Adipocyte (in vitro differentiated cells): ENCODE results near the gene MACROD2.
A peak's percentile ranks its signal among the peaks of the same experiment; 100 is the strongest.

Experiments used
- DNase-seq: peaks from one replicate; pipeline ENCODE4 v3.0.0-alpha.2; 2015; ENCODE audit warnings: low read depth
- H3K27me3 ChIP-seq: replicated peaks from 2 replicates; pipeline ENCODE4 v1.7.0; 2013; ENCODE audit warnings: mild to moderate bottlenecking, low read length, moderate library complexity; ENCODE audit not compliant: control insufficient read depth, insufficient read depth
- H3K36me3 ChIP-seq: 2 replicates; pipeline ENCODE4 v1.7.0; 2013; ENCODE audit warnings: low read length, mild to moderate bottlenecking, moderate library complexity; ENCODE audit not compliant: control insufficient read depth, insufficient read depth, severe bottlenecking
- H3K4me1 ChIP-seq: 2 replicates; pipeline ENCODE4 v1.7.0; 2013; ENCODE audit warnings: mild to moderate bottlenecking, low read length, moderate library complexity; ENCODE audit not compliant: control insufficient read depth, insufficient read depth
- H3K4me3 ChIP-seq: 2 replicates; pipeline ENCODE4 v1.7.0; 2013; ENCODE audit warnings: mild to moderate bottlenecking, low read length, moderate library complexity
- H3K9ac ChIP-seq: 2 replicates; pipeline ENCODE4 v1.7.0; 2013; ENCODE audit warnings: mild to moderate bottlenecking, low read length, moderate library complexity
- H3K9me3 ChIP-seq: 2 replicates; pipeline ENCODE4 v1.7.0; 2013; ENCODE audit warnings: mild to moderate bottlenecking, low read length, moderate library complexity; ENCODE audit not compliant: control insufficient read depth

Gene MACROD2

GRCh38 chr20:15487682-15488081 is 1492.4 kb downstream of the MACROD2 start:
- Histone ChIP-seq H3K9ac (no peak overlapping the region), H3K27me3 (no peaks in the 10 kb centered on the region), H3K4me3 (no peak overlapping the region), H3K9me3 (peaks cover 7% of the 10 kb centered on the region), H3K4me1 (no peaks in the 10 kb centered on the region), H3K36me3 (no peaks in the 10 kb centered on the region)
- DNase-seq: no peak

DNA sequence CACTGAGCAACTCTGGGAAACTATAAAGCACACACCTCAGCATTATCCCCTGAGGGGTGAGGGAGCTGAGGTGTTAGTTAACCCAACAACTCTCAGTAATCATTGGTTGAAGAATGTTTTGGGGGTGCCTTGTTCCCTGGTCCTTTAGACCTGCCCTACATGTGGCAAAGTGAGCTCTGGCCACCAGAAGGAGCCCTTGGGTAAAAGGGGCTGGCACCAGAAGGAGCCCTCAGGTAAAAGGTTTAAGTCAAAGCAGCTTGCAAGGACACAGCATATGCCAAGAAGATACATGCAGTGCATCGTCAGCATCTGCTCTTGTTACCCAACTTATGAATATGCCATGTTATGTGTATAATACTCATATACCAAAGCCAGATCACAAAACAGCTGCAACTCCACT is 1496.3 kb downstream of the MACROD2 start:
- no peak overlapping the region for H3K4me3 ChIP-seq
- H3K9ac ChIP-seq: no peak overlapping the region
- no peaks in the 10 kb centered on the region for H3K36me3 ChIP-seq
- no peaks in the 10 kb centered on the region for H3K27me3 ChIP-seq
- DNase-seq: no peak
- no peaks in the 10 kb centered on the region for H3K4me1 ChIP-seq
- H3K9me3 ChIP-seq: no peaks in the 10 kb centered on the region

DNA sequence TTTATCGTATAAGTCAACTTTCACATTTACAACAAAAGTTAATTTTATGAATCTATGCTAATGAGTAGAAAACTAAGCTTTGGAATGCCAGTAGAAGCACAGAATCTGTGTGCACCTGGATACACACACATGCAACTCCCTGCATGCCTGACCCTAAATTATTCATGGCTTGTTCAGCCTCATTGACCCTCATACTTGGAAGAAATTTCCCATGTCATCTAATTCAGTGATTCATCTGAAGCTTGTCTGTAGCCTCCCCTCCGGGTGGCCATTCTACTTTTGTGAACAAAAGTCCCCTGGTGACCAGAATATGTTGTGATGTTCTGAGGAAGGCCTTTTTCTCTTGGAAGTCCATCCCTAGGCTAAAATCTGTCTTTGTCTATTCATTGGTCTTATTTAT is 1499.5 kb downstream of the MACROD2 start:
- Histone ChIP-seq H3K4me1 (no peaks in the 10 kb centered on the region), H3K9ac (no peak overlapping the region), H3K4me3 (no peak overlapping the region), H3K36me3 (no peaks in the 10 kb centered on the region), H3K27me3 (no peaks in the 10 kb centered on the region), H3K9me3 (no peaks in the 10 kb centered on the region)
- DNase-seq: no peak

DNA sequence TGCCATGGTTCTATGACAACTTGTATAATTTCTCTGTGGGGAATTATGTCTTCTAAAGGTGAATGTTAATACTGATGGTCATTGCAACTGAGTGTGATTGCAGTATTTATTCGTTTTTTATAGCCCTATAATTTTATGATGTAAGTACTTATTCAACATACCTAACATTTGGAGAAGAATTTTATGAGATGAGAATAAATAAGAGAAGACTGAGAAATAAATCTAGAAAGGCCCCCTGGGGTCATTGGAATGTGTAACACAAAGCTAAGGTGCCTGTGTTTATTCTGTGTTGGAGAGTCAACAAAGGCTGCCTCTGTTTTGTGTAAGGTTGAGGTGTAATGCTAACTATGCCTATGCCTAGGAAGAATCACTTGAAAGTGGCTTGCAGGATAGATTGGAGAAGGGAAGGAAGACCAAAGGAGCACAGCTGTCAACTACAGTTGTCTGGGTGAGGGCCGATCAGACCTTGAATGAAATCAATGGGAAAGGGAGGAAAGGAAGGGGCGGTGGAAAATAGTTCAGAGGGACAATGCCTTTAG is 1501.3 kb downstream of the MACROD2 start:
- Histone ChIP-seq H3K9ac (no peak overlapping the region), H3K27me3 (no peaks in the 10 kb centered on the region), H3K4me3 (no peak overlapping the region), H3K9me3 (no peaks in the 10 kb centered on the region), H3K4me1 (no peaks in the 10 kb centered on the region), H3K36me3 (no peaks in the 10 kb centered on the region)
- DNase-seq: no peak

GRCh38 chr20:15498926-15499325 is 1503.6 kb downstream of the MACROD2 start:
- H3K36me3 ChIP-seq: no peaks in the 10 kb centered on the region
- H3K4me3 ChIP-seq: no peak overlapping the region
- no peaks in the 10 kb centered on the region for H3K4me1 ChIP-seq
- no peak overlapping the region for H3K9ac ChIP-seq
- H3K9me3 ChIP-seq: no peaks in the 10 kb centered on the region
- H3K27me3 ChIP-seq: no peaks in the 10 kb centered on the region
- DNase-seq: no peak

GRCh38 chr20:15506311-15506710 is 1511.0 kb downstream of the MACROD2 start:
- H3K4me1 ChIP-seq: no peaks in the 10 kb centered on the region
- H3K4me3 ChIP-seq: no peak overlapping the region
- no peaks in the 10 kb centered on the region for H3K36me3 ChIP-seq
- no peaks in the 10 kb centered on the region for H3K9me3 ChIP-seq
- no peaks in the 10 kb centered on the region for H3K27me3 ChIP-seq
- no peak overlapping the region for H3K9ac ChIP-seq
- DNase-seq: no peak

GRCh38 chr20:15507151-15507550 is 1511.8 kb downstream of the MACROD2 start:
- Histone ChIP-seq H3K4me1 (no peaks in the 10 kb centered on the region), H3K36me3 (no peaks in the 10 kb centered on the region), H3K9ac (no peak overlapping the region), H3K9me3 (no peaks in the 10 kb centered on the region), H3K27me3 (no peaks in the 10 kb centered on the region), H3K4me3 (no peak overlapping the region)
- DNase-seq: no peak

GRCh38 chr20:15511551-15511950 is 1516.2 kb downstream of the MACROD2 start:
- H3K4me1 ChIP-seq: peaks cover 3% of the 10 kb centered on the region
- H3K27me3 ChIP-seq: no peaks in the 10 kb centered on the region
- H3K36me3 ChIP-seq: no peaks in the 10 kb centered on the region
- no peak overlapping the region for H3K4me3 ChIP-seq
- no peaks in the 10 kb centered on the region for H3K9me3 ChIP-seq
- no peak overlapping the region for H3K9ac ChIP-seq
- peak; percentile 42 for DNase-seq

- no peaks in the 10 kb centered on the region for H3K9me3 ChIP-seq
Measured at GRCh38 chr20:15512916-15513315, 1517.6 kb downstream of the MACROD2 start.

DNA sequence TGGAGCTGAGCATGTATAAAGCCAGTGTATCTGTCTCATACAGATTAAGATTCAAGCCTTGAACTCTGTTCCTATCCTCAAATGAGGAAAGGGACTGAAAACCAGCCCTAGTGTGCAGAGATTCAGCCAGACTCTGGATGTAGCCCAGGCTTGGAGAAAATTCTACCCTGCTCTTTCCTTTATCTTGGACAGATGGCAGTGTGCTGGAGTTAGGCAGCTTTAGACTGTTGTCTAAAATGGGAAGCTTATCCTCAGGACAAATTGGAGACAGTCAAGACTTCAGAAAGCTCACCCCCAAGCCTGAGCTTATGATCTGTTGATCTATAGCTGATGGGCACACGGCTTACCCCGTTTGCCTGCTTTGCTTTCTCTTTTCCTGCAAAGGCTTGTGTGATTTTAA is 1520.4 kb downstream of the MACROD2 start:
- Histone ChIP-seq H3K9me3 (no peaks in the 10 kb centered on the region), H3K4me3 (no peak overlapping the region), H3K9ac (no peak overlapping the region), H3K27me3 (no peaks in the 10 kb centered on the region), H3K36me3 (no peaks in the 10 kb centered on the region), H3K4me1 (peaks cover 3% of the 10 kb centered on the region)
- DNase-seq: peak; percentile 36

More at GRCh38 chr20:15512916-15513315, 1517.6 kb downstream of the MACROD2 start:
- Histone ChIP-seq H3K4me3 (no peak overlapping the region), H3K9ac (no peak overlapping the region), H3K36me3 (no peaks in the 10 kb centered on the region), H3K4me1 (peaks cover 3% of the 10 kb centered on the region), H3K27me3 (no peaks in the 10 kb centered on the region)
- DNase-seq: no peak

DNA sequence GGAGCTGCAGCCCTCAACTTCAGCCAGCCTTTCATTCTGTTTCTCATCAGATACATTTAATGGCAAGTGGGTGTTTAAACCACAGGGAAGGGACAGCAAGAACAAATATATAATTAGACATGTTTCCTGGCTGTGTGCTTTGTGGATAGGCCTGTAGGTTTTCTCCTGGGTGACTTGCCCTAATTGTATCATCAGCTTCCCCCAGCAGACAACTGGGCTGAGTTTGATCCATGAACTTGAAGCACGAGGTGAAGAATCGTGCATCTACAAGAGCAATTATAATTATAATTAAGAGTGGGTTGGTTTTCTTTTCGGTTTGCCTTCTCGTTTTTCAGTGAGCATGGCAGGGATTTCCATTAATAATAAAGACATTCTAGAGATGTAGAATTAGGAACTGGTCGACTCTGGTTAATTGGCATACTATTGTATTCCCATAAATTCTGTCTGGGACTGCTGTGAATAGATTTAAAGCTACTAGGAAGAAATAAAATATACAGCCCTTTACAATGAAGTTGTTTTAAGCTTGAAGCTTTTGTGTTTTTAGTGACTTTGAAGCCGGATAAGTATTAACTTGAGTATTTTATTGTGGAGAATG is 1525.7 kb downstream of the MACROD2 start:
- no peak for DNase-seq
- no peak overlapping the region for H3K4me3 ChIP-seq
- no peaks in the 10 kb centered on the region for H3K9me3 ChIP-seq
- no peaks in the 10 kb centered on the region for H3K36me3 ChIP-seq
- H3K9ac ChIP-seq: no peak overlapping the region
- no peaks in the 10 kb centered on the region for H3K4me1 ChIP-seq
- H3K27me3 ChIP-seq: no peaks in the 10 kb centered on the region

- no peak overlapping the region for H3K4me3 ChIP-seq
- no peak overlapping the region for H3K9ac ChIP-seq
- no peaks in the 10 kb centered on the region for H3K36me3 ChIP-seq
- no peaks in the 10 kb centered on the region for H3K27me3 ChIP-seq
- no peaks in the 10 kb centered on the region for H3K9me3 ChIP-seq
- DNase-seq: no peak
- no peaks in the 10 kb centered on the region for H3K4me1 ChIP-seq
Measured at GRCh38 chr20:15523400-15523799, 1528.1 kb downstream of the MACROD2 start.
